ENCODE data around the gene IFNE. TPM values are rescaled to one million over a fixed set of nuclear protein-coding genes. Genes with fewer than 3 reads are reported as not detected.

Gene IFNE
- total RNA-seq, 1 donor from 2014 or later, result 2.0 TPM

DNA sequence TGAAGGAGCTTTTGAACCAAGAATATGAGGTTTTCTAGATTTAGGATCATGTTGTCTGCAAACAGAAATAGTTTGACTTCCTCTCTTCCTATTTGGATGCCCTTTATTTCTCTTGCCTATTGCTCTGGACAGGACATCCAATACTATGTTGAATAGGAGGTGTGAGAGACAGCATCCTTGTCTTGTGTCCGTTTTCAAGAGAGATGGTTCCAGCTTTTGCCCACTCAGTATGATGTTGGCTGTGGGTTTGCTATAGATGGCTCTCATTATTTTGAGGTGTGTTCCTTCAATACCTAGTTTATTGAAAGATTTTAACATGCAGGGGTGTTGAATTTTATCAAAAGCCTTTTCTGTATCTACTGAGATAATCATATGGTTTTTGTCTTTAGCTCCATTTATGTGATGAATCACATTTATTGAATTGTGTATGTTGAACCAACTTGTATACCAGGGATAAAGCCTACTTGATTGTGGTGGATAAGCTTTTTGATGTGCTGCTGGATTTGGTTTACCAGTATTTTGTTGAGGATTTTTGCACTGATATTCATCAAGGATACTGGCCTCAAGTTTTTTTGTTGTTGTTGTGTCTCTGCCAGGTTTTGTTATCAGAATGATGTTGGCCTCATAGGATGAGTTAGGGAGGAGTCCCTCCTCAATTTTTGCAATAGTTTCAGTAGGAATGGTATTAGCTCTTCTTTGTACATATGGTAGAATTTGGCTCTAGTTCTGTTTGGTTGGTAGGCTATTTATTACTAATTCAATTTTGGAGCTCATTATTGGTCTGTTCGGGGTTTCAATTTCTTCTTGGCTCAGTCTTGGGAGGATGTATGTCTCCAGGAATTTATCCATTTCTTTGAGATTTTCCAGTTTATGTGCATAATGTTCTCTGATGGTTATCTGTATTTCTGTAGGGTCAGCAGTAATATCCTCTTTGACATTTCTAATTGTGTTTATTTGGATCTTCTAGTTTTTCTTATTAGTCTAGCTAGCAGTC, 41.2 kb upstream of the IFNE start:
- Mint-ChIP-seq H3K9me3 (peaks cover 63% of the 10 kb centered on the region), H3K4me1 (no peaks in the 10 kb centered on the region), H3K36me3 (peaks cover 62% of the 10 kb centered on the region), H3K27me3 (ENCODE audit: low read depth) (no peaks in the 10 kb centered on the region), H3K4me3 (no peak overlapping the region), H3K27ac (no peak overlapping the region)
- TF ChIP-seq CTCF (IDR thresholded peaks at IDR 0.05; ENCODE audit: unreplicated experiment), result no peak
- DNase-seq (ENCODE audit: low spot score in 2 of 2, unreplicated experiment in 2 of 2), result no peak

DNA sequence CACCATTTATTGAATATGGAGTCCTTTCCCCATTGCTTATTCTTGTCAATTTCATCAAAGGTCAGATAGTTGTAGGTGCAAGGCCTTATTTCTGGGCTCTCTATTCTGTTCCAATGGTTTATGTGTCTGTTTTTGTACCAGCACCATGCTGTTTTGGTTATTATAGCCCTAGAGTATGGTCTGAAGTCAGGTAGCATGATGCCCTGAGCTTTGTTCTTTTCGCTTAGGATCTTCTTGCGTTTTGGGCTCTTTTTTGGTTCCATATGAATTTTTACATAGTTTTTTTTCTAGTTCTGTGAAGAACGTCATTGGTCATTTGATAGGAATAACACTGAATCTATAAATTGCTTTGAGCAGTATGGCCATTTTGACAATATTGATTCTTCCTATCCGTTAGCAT, 40.2 kb upstream of the IFNE start:
- Mint-ChIP-seq H3K9me3 (peaks cover 63% of the 10 kb centered on the region), H3K36me3 (peaks cover 53% of the 10 kb centered on the region), H3K4me1 (peaks cover 4% of the 10 kb centered on the region), H3K4me3 (no peak overlapping the region), H3K27ac (no peak overlapping the region), H3K27me3 (ENCODE audit: low read depth) (no peaks in the 10 kb centered on the region)
- DNase-seq (ENCODE audit: low spot score in 2 of 2, unreplicated experiment in 2 of 2), result no peak
- TF ChIP-seq CTCF (IDR thresholded peaks at IDR 0.05; ENCODE audit: unreplicated experiment), result no peak

GRCh38 chr9:21521448-21521847, 39.3 kb upstream of the IFNE start:
- Mint-ChIP-seq H3K9me3 (peaks cover 55% of the 10 kb centered on the region), H3K4me1 (peaks cover 9% of the 10 kb centered on the region), H3K36me3 (peaks cover 44% of the 10 kb centered on the region), H3K27ac (no peak overlapping the region), H3K27me3 (ENCODE audit: low read depth) (no peaks in the 10 kb centered on the region), H3K4me3 (no peak overlapping the region)
- TF ChIP-seq CTCF (IDR thresholded peaks at IDR 0.05; ENCODE audit: unreplicated experiment), result no peak
- no peak for DNase-seq (ENCODE audit: low spot score in 2 of 2, unreplicated experiment in 2 of 2)

DNA sequence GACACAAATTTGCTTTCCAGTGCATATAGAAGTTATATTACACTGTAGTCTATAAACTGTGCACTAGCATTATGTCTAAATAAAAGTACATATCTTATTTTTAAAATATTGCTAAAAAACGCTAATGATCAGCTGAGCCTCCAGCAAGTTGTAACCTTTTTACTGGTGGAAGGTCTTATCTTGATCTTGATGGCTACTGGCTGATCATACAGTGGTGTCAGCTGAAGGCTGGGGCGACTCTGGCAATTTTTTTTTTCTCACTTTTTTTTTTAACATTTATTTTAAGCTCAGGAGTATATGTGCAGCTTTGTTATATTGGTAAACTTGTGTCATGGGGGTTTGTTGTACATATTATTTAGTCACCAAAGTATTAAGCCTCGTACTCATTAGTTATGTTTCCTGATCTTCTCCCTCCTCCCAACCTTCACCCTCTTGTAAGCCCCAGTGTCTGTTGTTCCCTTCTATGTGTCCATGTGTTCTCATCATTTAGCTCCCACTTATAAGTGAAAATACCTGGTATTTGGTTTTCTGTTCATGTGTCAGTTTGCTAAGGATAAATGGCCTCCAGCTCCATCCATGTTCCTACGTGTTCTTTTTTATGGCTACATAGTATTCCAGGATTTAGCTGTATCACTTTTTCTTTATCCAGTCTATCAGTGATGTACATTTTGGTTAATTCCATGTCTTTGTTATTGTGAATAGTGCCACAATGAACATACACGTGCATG, 38.6 kb upstream of the IFNE start:
- peaks cover 9% of the 10 kb centered on the region for H3K4me1 Mint-ChIP-seq
- no peak overlapping the region for H3K27ac Mint-ChIP-seq
- DNase-seq (ENCODE audit: low spot score in 2 of 2, unreplicated experiment in 2 of 2), result no peak
- TF ChIP-seq CTCF (IDR thresholded peaks at IDR 0.05; ENCODE audit: unreplicated experiment), result no peak
- no peak overlapping the region for H3K4me3 Mint-ChIP-seq
- peaks cover 47% of the 10 kb centered on the region for H3K9me3 Mint-ChIP-seq
- no peaks in the 10 kb centered on the region for H3K27me3 Mint-ChIP-seq (ENCODE audit: low read depth)
- peaks cover 36% of the 10 kb centered on the region for H3K36me3 Mint-ChIP-seq

GRCh38 chr9:21519855-21520434, 37.8 kb upstream of the IFNE start:
- TF ChIP-seq CTCF (IDR thresholded peaks at IDR 0.05; ENCODE audit: unreplicated experiment), result no peak
- Mint-ChIP-seq H3K27me3 (ENCODE audit: low read depth) (no peaks in the 10 kb centered on the region), H3K4me1 (peaks cover 9% of the 10 kb centered on the region), H3K4me3 (no peak overlapping the region), H3K9me3 (peaks cover 43% of the 10 kb centered on the region), H3K36me3 (peaks cover 31% of the 10 kb centered on the region), H3K27ac (no peak overlapping the region)
- DNase-seq (ENCODE audit: low spot score in 2 of 2, unreplicated experiment in 2 of 2), result no peak

Data from mesothelial cell of epicardium (in vitro differentiated cells).